ENCODE results near the gene LIN37. TPM values are rescaled to one million over a fixed set of nuclear protein-coding genes. Genes with fewer than 3 reads are reported as not detected.

LIN37 gene
- total RNA-seq, 1 donor from 2014 or later, result 13.1 TPM

DNA sequence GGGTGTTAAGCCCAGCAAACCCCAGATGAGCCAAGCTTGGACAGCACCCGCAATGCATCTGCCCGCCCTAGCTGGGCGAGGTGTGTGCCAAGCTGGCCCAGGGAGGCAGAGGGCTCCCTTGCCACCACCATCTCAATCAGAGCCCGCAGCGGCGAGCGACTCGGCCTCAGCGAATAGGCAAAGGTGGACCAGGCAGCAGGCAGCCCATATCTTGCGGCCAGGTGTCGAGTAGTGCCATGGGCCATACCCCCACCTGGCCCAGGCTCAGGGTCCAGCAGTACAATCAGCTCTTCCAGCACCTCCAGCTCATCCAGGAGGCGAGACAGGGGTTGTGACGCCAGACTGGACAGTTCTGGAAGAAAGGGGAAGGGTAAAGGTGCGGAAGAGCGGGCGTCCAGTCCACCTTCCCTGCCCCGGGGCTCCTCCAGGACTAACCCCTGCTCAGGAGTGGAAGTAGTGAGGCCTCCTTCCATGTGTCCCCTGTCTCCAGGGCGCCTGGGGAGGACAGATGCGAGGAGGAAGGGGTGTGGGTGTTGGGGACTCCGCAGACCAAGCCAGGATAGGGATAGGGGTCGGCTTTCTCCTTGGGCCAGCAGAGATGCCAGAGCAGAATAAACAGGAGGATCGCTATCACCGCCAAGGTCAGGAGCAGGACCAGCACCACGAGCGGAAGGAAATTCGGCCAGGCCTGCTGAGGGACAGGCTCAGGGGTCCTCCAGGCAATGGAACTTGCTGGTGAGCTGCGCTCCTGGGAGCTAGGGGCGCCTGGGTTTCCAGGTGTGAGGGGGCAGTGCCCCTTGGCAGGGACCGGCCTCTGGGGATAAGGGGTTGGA, 8.9 kb upstream of the LIN37 start:
- Mint-ChIP-seq H3K36me3 (ENCODE audit: insufficient read depth) (peaks cover 13% of the 10 kb centered on the region), H3K4me1 (ENCODE audit: low read depth) (peaks cover 4% of the 10 kb centered on the region), H3K4me3 (ENCODE audit: low read depth) (peak overlapping the region; percentile 76), H3K27me3 (no peaks in the 10 kb centered on the region), H3K27ac (peak overlapping the region; percentile 45), H3K9me3 (ENCODE audit: low read depth) (no peaks in the 10 kb centered on the region)
- TF ChIP-seq CTCF (IDR thresholded peaks at IDR 0.05; ENCODE audit: unreplicated experiment), result no peak
- no peak for DNase-seq (ENCODE audit: low spot score, unreplicated experiment)

DNA sequence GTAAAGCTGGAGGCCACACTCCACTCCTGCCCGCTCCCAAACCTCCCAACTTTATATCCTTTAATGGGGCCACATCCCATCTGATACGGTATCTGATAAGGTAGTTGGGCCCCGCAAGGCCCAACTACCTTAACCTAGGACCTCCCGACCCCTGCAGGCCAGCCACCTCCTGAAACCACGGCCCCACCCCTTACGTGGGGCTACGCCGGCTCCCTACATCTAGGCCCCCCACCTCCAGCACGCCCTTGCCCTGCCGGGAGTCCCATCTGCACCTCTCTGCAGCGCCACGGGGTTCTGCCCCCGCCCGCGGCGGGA, 8.3 kb upstream of the LIN37 start:
- H3K4me1 Mint-ChIP-seq (ENCODE audit: low read depth), result peaks cover 7% of the 10 kb centered on the region
- no peak for TF ChIP-seq CTCF (IDR thresholded peaks at IDR 0.05; ENCODE audit: unreplicated experiment)
- no peaks in the 10 kb centered on the region for H3K27me3 Mint-ChIP-seq
- no peaks in the 10 kb centered on the region for H3K9me3 Mint-ChIP-seq (ENCODE audit: low read depth)
- no peak overlapping the region for H3K27ac Mint-ChIP-seq
- DNase-seq (ENCODE audit: low spot score, unreplicated experiment), result no peak
- peak overlapping the region; percentile 76 for H3K4me3 Mint-ChIP-seq (ENCODE audit: low read depth)
- peaks cover 10% of the 10 kb centered on the region for H3K36me3 Mint-ChIP-seq (ENCODE audit: insufficient read depth)

DNA sequence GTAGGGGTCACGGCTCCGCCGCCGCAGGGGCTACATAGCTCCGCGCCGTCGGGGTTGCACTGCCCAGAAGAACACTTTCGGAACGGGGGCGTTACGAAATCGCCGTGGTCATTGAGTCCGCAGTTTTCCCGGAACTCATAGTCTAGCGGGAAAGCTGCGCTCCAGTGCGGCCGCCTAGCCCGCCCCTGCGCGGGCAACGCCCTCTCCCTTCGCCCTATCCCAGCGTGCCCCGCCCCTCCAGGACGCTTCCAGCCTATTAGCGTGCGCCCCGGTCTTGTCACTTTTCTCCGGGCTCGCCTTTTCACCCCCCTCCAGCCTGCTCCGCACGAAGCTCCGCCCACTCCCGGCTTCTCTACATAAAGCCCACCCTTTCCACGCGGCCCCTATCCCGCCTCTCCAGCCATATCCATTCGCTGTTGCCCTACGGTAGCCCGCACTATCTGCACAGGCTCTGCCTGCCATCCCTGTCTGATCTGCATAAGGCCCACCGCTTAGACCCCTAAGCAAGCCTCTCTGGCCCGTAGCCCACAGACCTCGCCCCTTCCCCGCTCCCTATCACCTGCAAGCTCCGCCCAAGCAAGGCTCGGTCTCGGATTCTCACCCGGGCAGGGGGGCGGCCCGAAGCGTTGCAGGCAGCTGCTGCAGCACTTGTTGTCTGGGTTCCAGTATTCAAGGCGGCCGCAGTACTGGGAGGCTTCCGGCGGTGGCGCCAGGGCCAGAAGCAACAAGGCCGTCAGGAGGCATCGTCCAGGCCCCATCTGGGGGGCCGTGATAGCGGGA, 7.8 kb upstream of the LIN37 start:
- Mint-ChIP-seq H3K9me3 (ENCODE audit: low read depth) (no peaks in the 10 kb centered on the region), H3K36me3 (ENCODE audit: insufficient read depth) (peaks cover 9% of the 10 kb centered on the region), H3K4me3 (ENCODE audit: low read depth) (peak overlapping the region; percentile 76), H3K27me3 (no peaks in the 10 kb centered on the region), H3K27ac (peak overlapping the region; percentile 98), H3K4me1 (ENCODE audit: low read depth) (peaks cover 9% of the 10 kb centered on the region)
- DNase-seq (ENCODE audit: low spot score, unreplicated experiment), result peak; percentile 94
- peak; percentile 52 for TF ChIP-seq CTCF (IDR thresholded peaks at IDR 0.05; ENCODE audit: unreplicated experiment)

DNA sequence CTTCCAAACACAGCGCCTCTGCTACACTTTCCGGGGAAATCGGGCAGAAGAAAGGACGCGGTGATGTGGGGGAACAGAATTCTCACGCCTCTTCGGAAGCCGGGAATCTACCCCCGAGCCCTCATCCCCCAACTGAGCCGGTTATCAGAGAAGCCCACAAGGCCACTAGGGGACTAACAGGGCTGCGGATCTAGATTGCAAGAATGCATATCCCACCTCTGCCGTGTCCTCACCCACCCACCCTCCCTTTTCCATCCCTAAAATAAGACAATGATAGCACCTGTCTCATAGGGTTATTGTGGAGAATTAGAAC, 7.2 kb upstream of the LIN37 start:
- H3K9me3 Mint-ChIP-seq (ENCODE audit: low read depth), result no peaks in the 10 kb centered on the region
- TF ChIP-seq CTCF (IDR thresholded peaks at IDR 0.05; ENCODE audit: unreplicated experiment), result peak; percentile 19
- no peaks in the 10 kb centered on the region for H3K27me3 Mint-ChIP-seq
- H3K4me3 Mint-ChIP-seq (ENCODE audit: low read depth), result peak overlapping the region; percentile 76
- H3K27ac Mint-ChIP-seq, result peak overlapping the region; percentile 98
- peaks cover 7% of the 10 kb centered on the region for H3K36me3 Mint-ChIP-seq (ENCODE audit: insufficient read depth)
- H3K4me1 Mint-ChIP-seq (ENCODE audit: low read depth), result peaks cover 14% of the 10 kb centered on the region
- no peak for DNase-seq (ENCODE audit: low spot score, unreplicated experiment)

GRCh38 chr19:35742121-35742724, 6.2 kb upstream of the LIN37 start, which contains the start of gene IGFLR1:
TSS of gene IGFLR1 (minus strand) at chr19:35742452. CDS start at chr19:35741180, 1,272 bp downstream.
- Mint-ChIP-seq H3K27ac (peak within 1 kb of the TSS; percentile 31), H3K36me3 (ENCODE audit: insufficient read depth) (peaks cover 4% of the 10 kb centered on the region), H3K4me3 (ENCODE audit: low read depth) (peak within 1 kb of the TSS; percentile 44), H3K27me3 (no peaks in the 10 kb centered on the region), H3K9me3 (ENCODE audit: low read depth) (no peaks in the 10 kb centered on the region), H3K4me1 (ENCODE audit: low read depth) (peaks cover 19% of the 10 kb centered on the region)
- DNase-seq (ENCODE audit: low spot score, unreplicated experiment), result no peak
- no peak for TF ChIP-seq CTCF (IDR thresholded peaks at IDR 0.05; ENCODE audit: unreplicated experiment)
